HG03064 (cell line): ENCODE results near the gene DPCD.
"Not testable (repeated sequence)": the region's sequence is repeated elsewhere in the genome, so short reads cannot be mapped to it uniquely, and the experiment has no call there.

Experiments used
- ATAC-seq: cut with Tn5 transposase; IDR thresholded peaks from one replicate; pipeline ENCODE4 v1.9.1; 2021; ENCODE audit warnings: low read depth; ENCODE audit not compliant: unreplicated experiment

The DPCD gene

DNA sequence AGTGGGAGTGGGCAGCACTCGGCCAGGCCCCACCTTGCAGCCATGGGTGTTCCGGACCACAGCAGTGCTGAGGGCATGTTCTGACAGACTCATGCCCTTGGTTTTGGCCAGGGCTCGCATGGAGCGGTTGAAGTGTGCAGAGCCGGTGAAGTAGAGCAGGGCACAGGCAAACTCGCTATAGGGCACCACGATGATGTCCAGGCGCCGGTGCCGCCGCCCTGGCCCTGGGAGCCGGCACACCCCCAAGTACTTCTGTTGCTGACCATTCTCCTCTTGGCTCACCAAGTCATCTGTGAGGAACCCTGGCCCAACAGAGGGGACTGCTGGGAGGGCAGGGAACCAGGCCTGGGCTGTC is 8.6 kb upstream of the DPCD start:
- no peak for ATAC-seq

DNA sequence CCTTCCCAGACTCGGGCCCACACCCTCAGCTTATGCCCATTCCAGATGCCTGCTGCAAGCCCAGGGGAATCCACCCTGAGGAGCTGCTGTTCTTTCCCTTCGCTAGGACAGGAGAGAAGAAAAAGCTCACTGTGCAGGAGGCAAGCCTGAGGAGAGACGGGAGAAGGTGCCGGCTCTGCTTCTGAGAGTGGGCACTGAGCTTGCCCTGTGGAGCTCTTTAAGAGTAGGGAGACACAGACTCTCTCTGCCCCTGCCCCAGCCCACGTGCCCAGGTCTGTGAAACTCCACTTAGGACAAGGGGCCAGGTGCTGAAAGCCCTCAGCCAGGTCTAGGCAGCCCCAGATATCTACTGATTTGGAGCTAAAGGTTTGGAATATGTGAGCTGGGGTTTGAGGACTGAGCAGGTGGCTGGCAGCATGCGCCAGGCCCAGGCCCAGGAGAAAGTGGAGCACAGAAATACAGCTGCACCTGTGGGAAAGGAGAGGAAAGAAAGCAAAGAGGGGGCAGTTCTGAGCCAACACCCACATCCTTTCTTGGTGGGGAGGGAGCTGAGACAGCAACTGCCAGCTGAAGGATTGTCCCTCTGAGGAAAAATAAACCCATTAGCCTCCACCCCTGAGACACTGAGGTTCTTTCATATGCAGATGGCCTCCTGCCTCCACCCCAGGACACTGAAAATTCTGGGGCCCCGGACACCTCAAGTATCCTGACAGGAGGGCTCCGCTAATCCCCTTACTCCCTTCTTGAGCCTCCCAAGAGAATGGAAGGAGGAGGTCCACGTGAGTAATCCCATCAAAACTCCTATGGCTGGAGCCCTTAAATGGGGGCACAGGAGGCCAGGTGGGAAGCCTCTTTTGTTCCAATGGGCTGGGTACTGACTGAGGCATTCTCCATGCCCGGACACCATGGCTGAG is 7.4 kb upstream of the DPCD start:
- ATAC-seq = no peak

DNA sequence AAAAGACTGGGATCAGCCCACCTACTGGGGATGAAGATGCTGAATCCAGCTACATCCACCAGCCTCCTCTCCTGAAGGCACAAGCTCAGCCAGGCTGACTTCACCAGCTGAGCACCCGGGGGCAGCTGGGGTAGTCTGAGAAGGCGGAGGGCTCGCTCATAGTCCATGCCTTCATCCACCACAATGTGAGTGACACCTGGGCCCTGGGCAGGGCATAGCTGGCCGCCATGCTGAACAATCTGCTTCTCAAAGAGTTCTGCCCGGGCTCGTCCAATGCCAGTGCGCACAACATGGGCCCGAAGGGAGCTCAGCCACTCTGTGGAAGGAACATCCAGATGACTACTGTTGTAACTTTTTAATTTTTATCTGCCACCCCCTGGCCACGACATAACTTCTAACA is 2.3 kb upstream of the DPCD start:
- no peak for ATAC-seq

- no peak for ATAC-seq
These were observed 758 bp downstream of the DPCD start for GRCh38 chr10:101588879-101589278.

DNA sequence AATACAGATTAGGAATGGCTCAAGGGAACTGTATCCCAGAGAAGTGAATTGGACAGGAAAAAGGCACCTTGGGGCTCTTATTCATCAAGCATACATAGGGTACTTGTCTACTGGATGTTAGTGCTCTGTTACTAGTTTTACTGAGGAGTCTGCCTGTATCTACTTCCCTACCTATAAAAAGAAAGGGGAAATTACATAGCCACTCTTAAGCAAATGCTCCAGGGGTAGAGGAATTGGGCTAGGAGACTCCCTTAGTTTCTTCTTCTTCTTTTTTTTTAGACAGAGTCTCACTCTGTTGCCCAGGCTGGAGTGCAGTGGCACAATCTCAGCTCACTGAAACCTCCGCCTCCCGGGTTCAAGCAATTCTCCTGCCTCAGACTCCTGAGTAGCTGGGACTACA is 5.2 kb downstream of the DPCD start:
- ATAC-seq = not testable (repeated sequence)

DNA sequence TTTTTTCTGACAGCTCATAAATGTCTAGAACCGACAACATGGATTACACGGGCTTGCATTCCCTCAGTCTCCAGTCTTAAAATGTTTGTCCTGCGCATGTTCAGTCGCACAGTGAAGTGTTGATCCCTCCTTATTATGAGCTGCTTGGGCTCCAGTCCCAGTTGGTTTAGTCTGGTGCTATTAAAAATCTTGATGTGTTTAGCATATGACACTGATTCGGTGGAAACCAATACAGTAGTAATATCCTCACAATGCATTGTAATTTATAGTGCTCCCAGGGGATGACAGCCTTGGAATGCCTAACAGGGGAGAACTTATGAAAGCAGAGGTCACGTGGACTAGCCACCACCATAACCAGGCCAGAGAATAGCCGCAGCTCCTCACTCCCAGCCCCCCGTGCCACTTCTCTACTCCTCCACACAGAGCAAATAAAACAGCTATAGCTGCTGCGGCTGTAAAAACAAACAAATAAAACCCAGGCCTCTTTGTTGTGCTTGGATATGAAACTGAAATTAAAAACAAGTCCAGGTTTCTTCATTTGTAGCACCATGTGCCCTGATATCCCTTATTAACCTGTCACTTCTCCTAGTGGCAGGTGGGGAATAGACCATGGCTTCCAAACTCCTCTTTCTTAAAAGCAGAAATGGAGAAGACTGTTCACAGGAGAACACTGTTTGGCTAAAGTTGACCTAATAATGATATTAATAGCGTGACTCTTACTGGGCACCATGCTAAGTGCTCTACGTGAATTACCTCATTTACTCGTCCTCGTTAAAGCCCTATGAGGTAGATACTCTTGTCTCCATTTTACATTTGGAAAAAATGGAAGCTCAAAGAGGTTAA is 7.7 kb downstream of the DPCD start:
- ATAC-seq = no peak

DNA sequence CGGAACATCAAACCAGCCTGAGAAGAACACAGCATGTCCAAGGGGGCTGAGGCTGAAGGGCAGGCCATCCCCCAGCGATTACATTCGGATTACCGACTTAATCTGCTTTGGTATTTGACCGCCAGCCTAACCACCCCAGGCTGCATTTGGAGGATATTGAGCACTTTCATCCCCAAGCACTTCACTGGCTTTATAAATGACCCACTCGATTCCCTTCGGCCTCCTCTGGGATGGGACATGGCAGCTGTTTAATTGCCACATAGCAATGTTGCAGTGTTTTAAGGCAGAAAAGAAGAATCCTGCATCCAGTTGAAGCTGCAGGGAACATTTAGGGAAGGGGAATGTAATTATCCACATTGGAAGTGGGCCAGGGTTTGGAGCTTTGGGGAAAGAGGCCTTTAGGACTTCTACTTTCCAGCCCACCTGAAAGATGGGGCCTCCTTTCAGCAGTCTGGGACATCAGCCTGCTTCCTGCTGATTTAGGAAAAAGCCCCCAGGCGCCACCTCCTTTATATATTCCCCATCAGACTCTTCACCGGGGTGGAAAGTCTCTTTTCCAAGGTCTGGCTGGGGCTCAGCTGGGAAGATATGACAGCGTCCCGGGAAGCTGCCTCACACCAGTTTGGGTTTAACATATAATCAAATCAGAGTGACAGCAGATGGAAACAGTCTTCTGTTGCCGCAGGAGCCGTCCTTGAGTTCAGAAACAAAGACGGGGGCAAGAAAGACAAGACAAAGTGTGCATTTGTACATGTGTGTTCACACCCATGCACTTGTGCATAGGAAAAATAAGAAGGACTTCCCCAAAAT is 9.2 kb downstream of the DPCD start:
- no peak for ATAC-seq

GRCh38 chr10:101601541-101601940 is 13.4 kb downstream of the DPCD start:
- ATAC-seq = no peak

- ATAC-seq = no peak
These were observed 14.8 kb downstream of the DPCD start for GRCh38 chr10:101602761-101603398.

DNA sequence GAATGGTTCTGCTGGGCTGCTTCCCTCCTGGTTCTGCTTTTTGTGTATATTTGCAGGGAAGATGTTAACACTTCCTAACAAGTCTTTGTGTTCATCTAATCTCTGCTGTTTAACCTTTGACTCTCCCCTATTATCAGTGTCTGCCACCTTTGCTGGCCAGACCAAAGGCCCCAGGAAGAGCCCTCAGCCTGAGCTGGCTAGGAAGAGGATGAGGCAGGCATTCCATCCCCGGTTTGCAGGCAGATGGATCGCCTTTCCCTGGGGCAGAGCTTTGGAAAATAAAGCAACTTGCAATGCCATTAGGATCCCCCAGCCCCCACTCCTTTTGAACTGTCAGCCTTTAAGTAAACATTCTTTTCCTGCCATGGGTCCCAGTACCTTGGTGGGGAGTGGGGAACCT is 19.0 kb downstream of the DPCD start:
- no peak for ATAC-seq

DNA sequence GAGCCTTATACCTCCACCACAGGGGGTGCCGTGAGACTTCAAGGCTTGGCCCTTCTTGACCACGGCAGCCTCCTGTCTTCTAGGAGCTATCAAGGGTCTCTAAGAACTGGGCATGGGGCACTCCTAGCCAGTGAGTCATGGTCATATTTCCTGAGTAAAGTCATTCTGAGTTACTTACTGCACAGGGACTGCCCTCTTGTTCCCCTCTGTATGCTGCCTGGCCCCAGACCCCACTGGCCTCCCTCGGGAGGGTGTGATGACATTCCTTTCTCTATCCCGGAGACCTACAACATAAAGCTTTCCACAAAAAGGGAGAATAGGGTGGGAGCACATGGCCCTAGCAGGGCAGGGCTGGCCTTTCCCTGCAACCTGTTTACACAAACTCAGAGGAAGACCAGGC is 21.4 kb downstream of the DPCD start:
- ATAC-seq = no peak

DNA sequence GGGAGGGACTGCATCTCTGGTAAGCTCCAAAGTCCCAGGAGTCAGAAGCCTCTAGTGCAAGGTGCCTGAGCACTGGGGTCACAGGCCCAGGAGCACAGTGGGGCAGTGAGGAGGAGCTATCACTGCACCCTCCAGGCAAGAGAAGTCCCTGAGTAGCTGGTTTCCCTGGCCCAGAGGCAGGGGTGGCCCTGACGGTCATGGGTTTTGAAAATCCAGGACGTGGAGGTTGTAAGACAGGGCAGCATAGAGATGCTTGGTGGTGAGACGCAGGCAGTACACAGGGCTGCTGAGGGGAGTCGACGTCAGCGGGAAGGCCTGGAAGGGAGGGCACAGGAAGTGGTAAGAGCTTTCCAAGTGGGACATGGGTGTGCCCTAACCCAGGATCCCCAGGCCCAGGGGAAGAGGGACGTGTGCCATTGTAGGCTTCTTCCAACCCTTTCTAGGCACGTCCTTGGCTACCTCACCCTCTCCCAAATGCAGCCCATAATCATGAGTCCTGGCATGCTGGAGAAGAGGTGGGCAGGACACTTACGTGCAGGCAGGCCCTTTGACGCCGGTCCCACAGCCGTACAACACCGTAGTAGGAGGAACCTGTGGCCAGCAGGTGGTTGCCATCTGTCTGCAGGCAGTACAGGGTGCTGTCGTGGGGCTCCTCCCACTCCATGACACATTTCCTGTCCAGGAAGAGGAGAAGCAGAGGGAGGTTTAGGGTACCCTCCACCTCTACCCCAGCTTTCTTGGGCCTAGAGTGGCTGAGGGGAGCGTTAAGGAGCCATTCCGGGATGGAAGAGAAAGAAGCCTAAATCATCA is 23.2 kb downstream of the DPCD start:
- no peak for ATAC-seq

DNA sequence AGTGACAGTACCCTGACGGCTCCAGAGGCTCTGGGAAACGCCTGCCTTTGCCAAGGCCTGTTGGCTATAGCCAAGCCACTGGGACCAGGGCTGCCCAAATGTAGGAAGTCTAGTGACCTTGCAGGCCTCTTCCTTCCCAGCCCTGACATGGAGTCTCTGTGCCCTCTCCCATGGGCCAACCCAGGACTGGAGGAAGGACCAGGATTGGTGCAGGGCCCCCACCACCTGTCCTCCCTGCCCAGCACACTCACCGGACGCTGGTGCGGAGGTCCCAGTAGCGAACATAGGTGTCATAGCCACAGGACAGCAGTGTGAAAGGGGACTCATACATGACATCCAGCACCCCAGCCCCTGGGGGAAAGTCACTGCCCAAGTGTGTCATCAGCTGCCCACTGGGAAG is 24.0 kb downstream of the DPCD start:
- ATAC-seq = no peak

GRCh38 chr10:101612872-101613271 is 24.8 kb downstream of the DPCD start:
- ATAC-seq = no peak

GRCh38 chr10:101613646-101614045 is 25.5 kb downstream of the DPCD start:
- no peak for ATAC-seq

DNA sequence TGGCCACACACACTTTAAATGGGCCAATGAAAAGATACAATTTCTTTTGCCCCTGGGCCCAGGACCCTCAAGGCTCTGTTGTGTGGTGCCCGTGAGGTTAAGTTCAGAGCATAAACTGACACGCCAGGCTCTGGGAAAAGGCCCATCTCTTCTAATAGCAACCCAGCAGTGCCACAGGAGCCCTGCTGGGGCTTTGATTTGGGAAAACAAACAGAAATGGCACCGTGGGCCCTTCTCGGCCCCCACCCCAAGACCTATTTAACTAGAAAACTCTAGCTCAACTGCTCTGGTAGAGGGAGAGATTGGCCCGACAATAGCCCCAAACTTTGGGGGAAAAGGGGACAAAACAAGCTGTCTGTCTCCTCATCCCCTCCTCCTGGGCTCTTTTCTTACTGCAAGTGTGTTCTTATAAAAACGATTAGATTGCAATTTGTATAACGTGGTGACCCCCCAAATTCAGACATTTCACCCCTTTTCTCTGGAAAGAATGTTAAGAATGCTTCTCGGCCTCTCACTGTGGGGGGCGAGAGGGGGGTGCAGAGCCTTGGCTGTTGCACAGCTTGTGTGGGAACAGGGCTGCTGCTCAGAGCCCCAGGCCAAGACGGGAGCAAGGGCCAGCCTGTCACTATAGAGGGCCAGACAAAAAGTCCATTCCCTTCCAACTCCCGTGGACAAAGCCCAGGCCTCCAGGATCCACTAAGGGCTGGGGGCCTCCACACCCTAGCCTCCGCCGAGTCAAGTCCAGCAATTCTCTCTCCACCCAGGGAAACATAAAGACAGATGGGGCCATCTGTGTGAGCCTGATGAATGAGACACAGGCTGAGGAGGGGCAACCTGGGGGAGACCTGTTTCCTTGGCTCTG is 26.8 kb downstream of the DPCD start:
- ATAC-seq = no peak

GRCh38 chr10:101615525-101616116 is 27.5 kb downstream of the DPCD start:
- ATAC-seq = no peak

DNA sequence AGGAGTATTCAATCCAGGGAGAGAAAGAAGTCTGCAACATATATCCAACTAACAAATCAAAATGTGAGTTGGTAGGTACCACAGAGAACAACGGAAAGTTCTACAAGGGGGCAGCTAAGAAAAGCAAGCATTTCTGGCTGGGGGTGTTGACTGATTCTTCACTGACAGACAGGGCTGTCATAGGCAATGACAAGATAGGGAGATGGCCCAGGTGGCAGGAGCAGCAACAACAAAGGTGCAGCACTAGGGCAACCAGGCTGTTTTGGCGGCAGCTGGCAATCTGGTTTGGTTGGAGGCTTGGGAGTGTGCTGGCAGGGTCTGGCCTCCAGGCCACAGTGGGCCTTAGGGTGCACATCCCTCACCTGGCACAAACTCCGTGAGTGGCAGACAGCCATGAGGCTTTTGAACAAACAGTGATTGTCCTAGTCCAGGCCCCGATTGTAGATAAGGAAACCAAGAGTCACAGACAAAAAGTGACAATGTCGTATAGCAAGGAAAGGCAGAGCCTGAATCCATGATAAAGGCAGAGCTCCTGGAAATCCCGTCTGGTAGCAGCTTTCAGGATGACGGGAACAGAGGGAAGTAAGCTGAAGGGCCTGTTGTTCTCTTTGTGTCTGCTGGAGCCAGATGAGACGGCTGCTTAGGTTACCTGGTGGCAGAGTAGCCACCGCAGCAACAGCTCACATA is 28.4 kb downstream of the DPCD start:
- no peak for ATAC-seq
